Stomach smooth muscle (tissue), 2 donors: Measurements from ENCODE around the gene CNTD1.

Experiments used
- H3K27ac ChIP-seq: one replicate; pipeline ENCODE4 v1.7.0; 2013; ENCODE audit warnings: mild to moderate bottlenecking, low read length, inconsistent platforms
- H3K27me3 ChIP-seq, 2 donors: one replicate each; pipeline ENCODE4 v1.7.0; 2013; ENCODE audit warnings: low read length in 2 of 2; ENCODE audit not compliant: insufficient read depth in 2 of 2, control insufficient read depth in 1 of 2
- H3K36me3 ChIP-seq, 2 donors: one replicate each; pipeline ENCODE4 v1.7.0; 2013; ENCODE audit warnings: low read length in 2 of 2; ENCODE audit not compliant: control insufficient read depth in 2 of 2, insufficient read depth in 2 of 2
- H3K4me1 ChIP-seq: one replicate; pipeline ENCODE4 v1.7.0; 2013; ENCODE audit warnings: low read length; ENCODE audit not compliant: control insufficient read depth, insufficient read depth
- H3K4me3 ChIP-seq, 2 donors: one replicate each; pipeline ENCODE4 v1.7.0; 2013; ENCODE audit warnings: low read length in 2 of 2
- H3K9ac ChIP-seq, 2 donors: one replicate each; pipeline ENCODE4 v1.7.0; 2013; ENCODE audit warnings: low read length in 2 of 2, mild to moderate bottlenecking in 1 of 2
- H3K9me3 ChIP-seq, 2 donors: one replicate each; pipeline ENCODE4 v1.7.0; 2013; ENCODE audit warnings: low read length in 2 of 2; ENCODE audit not compliant: control insufficient read depth in 2 of 2
- donor health status: healthy.
- donor health status: Pancreatic carcinoma.

CNTD1 gene

DNA sequence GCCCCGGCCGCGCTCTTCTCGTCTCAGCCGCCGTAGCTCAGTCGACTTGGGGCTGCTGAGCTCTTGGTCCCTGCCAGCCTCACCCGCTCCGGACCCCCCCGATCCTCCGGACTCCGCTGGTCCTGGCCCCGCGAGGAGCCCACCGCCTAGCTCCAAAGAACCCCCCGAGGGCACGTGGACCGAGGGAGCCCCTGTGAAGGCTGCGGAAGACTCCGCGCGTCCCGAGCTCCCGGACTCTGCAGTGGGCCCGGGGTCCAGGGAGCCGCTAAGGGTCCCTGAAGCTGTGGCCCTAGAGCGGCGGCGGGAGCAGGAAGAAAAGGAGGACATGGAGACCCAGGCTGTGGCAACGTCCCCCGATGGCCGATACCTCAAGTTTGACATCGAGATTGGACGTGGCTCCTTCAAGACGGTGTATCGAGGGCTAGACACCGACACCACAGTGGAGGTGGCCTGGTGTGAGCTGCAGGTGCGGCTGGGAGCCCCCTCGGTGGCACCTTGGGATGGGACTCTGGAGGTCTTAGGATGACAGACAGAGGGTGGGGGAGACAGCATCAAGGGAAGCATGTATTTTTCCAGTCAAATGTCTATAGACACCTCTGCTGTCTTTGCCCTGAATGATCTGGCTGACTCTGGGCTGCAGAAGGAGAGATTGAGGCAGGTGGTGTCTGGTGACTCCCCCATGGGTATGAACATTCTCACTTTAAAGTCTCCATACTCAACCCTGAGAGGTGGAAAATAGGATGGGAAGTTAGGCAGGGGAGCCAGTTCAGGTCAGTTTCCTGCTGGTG is 17.6 kb upstream of the CNTD1 start:
- Histone ChIP-seq H3K4me1 (peaks cover 33% of the 10 kb centered on the region), H3K27ac (no peak overlapping the region), H3K4me3 (peak overlapping the region; percentile 51 to 71), H3K9me3 (no peaks in the 10 kb centered on the region), H3K36me3 (peaks cover 14 to 17% of the 10 kb centered on the region in 2 donors), H3K9ac (peak overlapping the region; percentile 2 to 38), H3K27me3 (peaks cover 48 to 62% of the 10 kb centered on the region in 2 donors)

DNA sequence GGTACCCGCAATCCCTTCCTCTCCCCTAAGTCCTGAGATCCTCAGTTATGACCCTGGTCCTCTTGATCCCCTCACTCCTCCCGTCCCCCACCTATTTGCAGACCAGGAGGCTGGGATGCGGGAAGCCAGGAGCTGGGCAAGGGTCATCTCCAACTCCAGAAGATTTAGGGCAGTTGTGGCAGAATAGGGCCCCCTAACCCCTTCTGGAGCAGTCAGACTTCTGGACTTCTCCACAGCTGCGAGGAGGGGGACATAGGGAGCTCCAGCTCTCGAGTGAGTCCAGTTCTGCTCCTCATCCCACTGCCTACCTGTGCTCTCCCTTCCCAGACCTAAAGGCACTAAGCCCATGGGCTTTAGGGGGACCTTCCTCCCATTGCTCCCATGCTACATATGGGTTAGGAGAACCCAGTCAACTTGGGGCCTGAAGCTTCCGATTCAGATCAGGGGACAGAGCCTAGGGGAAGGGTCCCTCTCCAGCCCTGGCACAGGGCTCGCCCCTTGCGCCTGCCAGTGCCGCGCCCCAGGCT is 17.0 kb upstream of the CNTD1 start:
- peak overlapping the region in 1 of 2 donors; percentile 71 for H3K4me3 ChIP-seq
- no peak overlapping the region for H3K27ac ChIP-seq

GRCh38 chr17:42782166-42783061 is 16.2 kb upstream of the CNTD1 start:
- no peak overlapping the region for H3K9ac ChIP-seq

More for the DNA sequence above, 17.0 kb upstream of the CNTD1 start:
- peaks cover 50 to 68% of the 10 kb centered on the region in 2 donors for H3K27me3 ChIP-seq
- H3K9ac ChIP-seq, result peak overlapping the region in 1 of 2 donors; percentile 21
- no peaks in the 10 kb centered on the region for H3K9me3 ChIP-seq
- H3K4me1 ChIP-seq, result peaks cover 33% of the 10 kb centered on the region
- H3K36me3 ChIP-seq, result peaks cover 13% of the 10 kb centered on the region in 2 donors

GRCh38 chr17:42783062-42783790 is 15.4 kb upstream of the CNTD1 start:
- no peak overlapping the region for H3K27ac ChIP-seq
- peaks cover 33% of the 10 kb centered on the region for H3K4me1 ChIP-seq
- H3K4me3 ChIP-seq, result no peak overlapping the region
- H3K9me3 ChIP-seq, result no peaks in the 10 kb centered on the region
- H3K36me3 ChIP-seq, result peaks cover 9 to 10% of the 10 kb centered on the region in 2 donors
- H3K9ac ChIP-seq, result no peak overlapping the region
- peaks cover 58 to 75% of the 10 kb centered on the region in 2 donors for H3K27me3 ChIP-seq

More at GRCh38 chr17:42782166-42783061, 16.2 kb upstream of the CNTD1 start:
- Histone ChIP-seq H3K4me1 (peaks cover 33% of the 10 kb centered on the region), H3K36me3 (peaks cover 10 to 13% of the 10 kb centered on the region in 2 donors), H3K27ac (no peak overlapping the region), H3K27me3 (peaks cover 50 to 72% of the 10 kb centered on the region in 2 donors), H3K4me3 (peak overlapping the region in 1 of 2 donors; percentile 71), H3K9me3 (no peaks in the 10 kb centered on the region)

GRCh38 chr17:42783791-42784138 is 14.9 kb upstream of the CNTD1 start:
- peaks cover 33% of the 10 kb centered on the region for H3K4me1 ChIP-seq
- H3K27me3 ChIP-seq, result peaks cover 58 to 76% of the 10 kb centered on the region in 2 donors
- no peak overlapping the region for H3K27ac ChIP-seq
- no peaks in the 10 kb centered on the region for H3K9me3 ChIP-seq
- peaks cover 3 to 6% of the 10 kb centered on the region in 2 donors for H3K36me3 ChIP-seq
- H3K4me3 ChIP-seq, result no peak overlapping the region
- H3K9ac ChIP-seq, result no peak overlapping the region

DNA sequence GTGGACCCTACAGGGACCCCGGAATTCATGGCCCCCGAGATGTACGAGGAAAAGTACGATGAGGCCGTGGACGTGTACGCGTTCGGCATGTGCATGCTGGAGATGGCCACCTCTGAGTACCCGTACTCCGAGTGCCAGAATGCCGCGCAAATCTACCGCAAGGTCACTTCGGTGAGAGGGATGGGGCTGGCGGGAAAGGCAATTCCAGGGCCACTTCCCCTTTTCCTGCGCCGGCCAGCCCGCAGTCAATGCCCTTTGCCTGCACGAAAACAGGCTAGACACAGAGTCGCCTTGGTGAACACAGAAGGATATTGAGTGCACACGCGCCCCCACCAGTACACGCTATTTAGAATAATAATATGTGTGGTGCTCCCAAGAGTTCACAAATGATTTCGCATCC is 14.3 kb upstream of the CNTD1 start:
- no peak overlapping the region for H3K27ac ChIP-seq
- no peak overlapping the region for H3K4me3 ChIP-seq
- no peaks in the 10 kb centered on the region for H3K9me3 ChIP-seq
- peaks cover 0 to 2% of the 10 kb centered on the region in 2 donors for H3K36me3 ChIP-seq
- H3K27me3 ChIP-seq, result peaks cover 58 to 76% of the 10 kb centered on the region in 2 donors
- H3K4me1 ChIP-seq, result peaks cover 33% of the 10 kb centered on the region
- no peak overlapping the region for H3K9ac ChIP-seq

DNA sequence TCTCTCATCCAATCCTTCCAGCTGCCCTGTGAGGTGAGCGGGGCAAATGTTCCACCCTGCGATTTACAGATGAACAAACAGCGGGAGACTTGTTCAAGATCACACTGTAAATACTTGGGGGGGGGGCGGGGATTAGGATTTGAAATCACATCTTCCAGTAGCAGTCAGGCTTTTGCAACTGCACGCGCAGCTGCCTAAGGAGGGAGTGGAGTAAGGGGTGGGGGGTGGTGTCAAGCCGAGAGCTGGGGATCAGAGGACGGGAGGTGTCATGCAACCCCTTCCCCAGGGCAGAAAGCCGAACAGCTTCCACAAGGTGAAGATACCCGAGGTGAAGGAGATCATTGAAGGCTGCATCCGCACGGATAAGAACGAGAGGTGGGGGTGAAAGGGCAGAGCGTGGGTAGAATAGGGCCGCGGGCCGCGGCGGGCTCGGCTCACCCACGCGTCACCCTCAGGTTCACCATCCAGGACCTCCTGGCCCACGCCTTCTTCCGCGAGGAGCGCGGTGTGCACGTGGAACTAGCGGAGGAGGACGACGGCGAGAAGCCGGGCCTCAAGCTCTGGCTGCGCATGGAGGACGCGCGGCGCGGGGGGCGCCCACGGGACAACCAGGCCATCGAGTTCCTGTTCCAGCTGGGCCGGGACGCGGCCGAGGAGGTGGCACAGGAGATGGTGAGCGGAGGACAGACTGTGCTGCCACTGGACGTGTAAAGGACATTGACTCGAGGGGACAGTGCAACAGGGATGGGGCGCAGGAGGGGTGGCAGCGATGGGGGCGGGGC is 13.7 kb upstream of the CNTD1 start:
- Histone ChIP-seq H3K36me3 (peaks cover 0 to 2% of the 10 kb centered on the region in 2 donors), H3K4me1 (peaks cover 31% of the 10 kb centered on the region), H3K4me3 (peak overlapping the region in 1 of 2 donors; percentile 8), H3K9me3 (no peaks in the 10 kb centered on the region), H3K27me3 (peaks cover 56 to 74% of the 10 kb centered on the region in 2 donors), H3K27ac (no peak overlapping the region), H3K9ac (no peak overlapping the region)

- peaks cover 0 to 2% of the 10 kb centered on the region in 2 donors for H3K36me3 ChIP-seq
- H3K27ac ChIP-seq, result no peak overlapping the region
- peaks cover 13% of the 10 kb centered on the region for H3K4me1 ChIP-seq
- peaks cover 43 to 52% of the 10 kb centered on the region in 2 donors for H3K27me3 ChIP-seq
- no peak overlapping the region for H3K4me3 ChIP-seq
- H3K9ac ChIP-seq, result no peak overlapping the region
- no peaks in the 10 kb centered on the region for H3K9me3 ChIP-seq
These were observed 11.4 kb upstream of the CNTD1 start for GRCh38 chr17:42787266-42787665.

DNA sequence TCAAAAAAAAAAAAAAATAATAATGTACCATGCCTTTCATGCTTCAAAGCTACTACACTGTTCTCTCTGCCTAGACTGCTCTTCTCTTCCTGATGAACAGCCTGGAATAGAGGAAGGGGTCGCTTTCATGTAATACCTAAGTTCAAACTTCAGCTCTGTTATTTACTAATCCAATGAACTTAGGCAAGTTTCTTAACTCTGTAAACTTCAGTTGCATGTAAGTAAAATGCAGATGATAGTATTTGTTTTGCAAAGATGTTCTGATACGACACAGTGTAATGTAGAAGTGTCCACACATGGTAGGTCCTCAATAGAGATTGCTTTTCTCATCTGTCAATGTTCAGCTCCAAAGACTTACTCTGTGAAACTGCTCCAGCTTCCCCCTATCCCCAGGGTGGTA is 6.7 kb upstream of the CNTD1 start:
- H3K4me3 ChIP-seq, result no peak overlapping the region
- H3K27ac ChIP-seq, result no peak overlapping the region
- no peak overlapping the region for H3K9ac ChIP-seq
- peaks cover 5% of the 10 kb centered on the region for H3K4me1 ChIP-seq
- H3K9me3 ChIP-seq, result no peaks in the 10 kb centered on the region
- peaks cover 11 to 13% of the 10 kb centered on the region in 2 donors for H3K36me3 ChIP-seq
- peaks cover 7 to 8% of the 10 kb centered on the region in 2 donors for H3K27me3 ChIP-seq
